ENCODE data around the gene ARL3. TPM values are rescaled to one million over a fixed set of nuclear protein-coding genes. Genes with fewer than 3 reads are reported as not detected.

The ARL3 gene
- total RNA-seq, 1 donor from 2014 or later, result 18.2 TPM

GRCh38 chr10:102683736-102684135 is 30.5 kb downstream of the ARL3 start:
- H3K4me1 ChIP-seq (ENCODE audit: insufficient read depth, low read length), result no peaks in the 10 kb centered on the region
- Mint-ChIP-seq H3K27ac (ENCODE audit: unreplicated experiment) (no peak overlapping the region), H3K36me3 (ENCODE audit: low read depth, unreplicated experiment) (peaks cover 26% of the 10 kb centered on the region), H3K4me3 (ENCODE audit: unreplicated experiment) (no peak overlapping the region), H3K27me3 (ENCODE audit: low read depth, unreplicated experiment) (no peaks in the 10 kb centered on the region), H3K9me3 (ENCODE audit: unreplicated experiment) (no peaks in the 10 kb centered on the region), H3K4me1 (ENCODE audit: low read depth, unreplicated experiment) (peaks cover 8% of the 10 kb centered on the region)
- no peaks in the 10 kb centered on the region for H3K9me3 ChIP-seq (ENCODE audit: insufficient read depth, low read depth, low read length)
- no peak overlapping the region for H3K27ac ChIP-seq (ENCODE audit: low read depth, low read length)
- H3K9ac ChIP-seq (ENCODE audit: low read length), result no peak overlapping the region
- H3K4me2 ChIP-seq (ENCODE audit: low read length), result no peak overlapping the region
- peaks cover 2% of the 10 kb centered on the region for H3K36me3 ChIP-seq (ENCODE audit: insufficient read depth, low read length)
- H4K20me1 ChIP-seq (ENCODE audit: insufficient read depth, low read length), result no peaks in the 10 kb centered on the region
- no peaks in the 10 kb centered on the region for H3K79me2 ChIP-seq (ENCODE audit: insufficient read depth, low read length)
- FAIRE-seq, result no peak
- no peak for DNase-seq (ENCODE audit: low read depth)
- no peak overlapping the region for H2AFZ ChIP-seq (ENCODE audit: low read depth, low read length)
- H3K4me3 ChIP-seq (ENCODE audit: insufficient read depth, low read depth, low read length), result no peak overlapping the region
- no peaks in the 10 kb centered on the region for H3K27me3 ChIP-seq (ENCODE audit: insufficient read depth, low read length)
- no peak for TF ChIP-seq EZH2 (IDR thresholded peaks at IDR 0.05; ENCODE audit: insufficient read depth, low read length)
- TF ChIP-seq CTCF (IDR thresholded peaks at IDR 0.05; ENCODE audit: insufficient read depth, low read depth, low read length), result no peak

- Histone ChIP-seq H3K4me1 (ENCODE audit: insufficient read depth, low read length) (no peaks in the 10 kb centered on the region), H3K36me3 (ENCODE audit: insufficient read depth, low read length) (peaks cover 2% of the 10 kb centered on the region), H3K9ac (ENCODE audit: low read length) (no peak overlapping the region), H3K79me2 (ENCODE audit: insufficient read depth, low read length) (no peaks in the 10 kb centered on the region), H3K4me3 (ENCODE audit: insufficient read depth, low read depth, low read length) (no peak overlapping the region), H3K9me3 (ENCODE audit: insufficient read depth, low read depth, low read length) (no peaks in the 10 kb centered on the region), H3K4me2 (ENCODE audit: low read length) (no peak overlapping the region), H4K20me1 (ENCODE audit: insufficient read depth, low read length) (no peaks in the 10 kb centered on the region), H2AFZ (ENCODE audit: low read depth, low read length) (no peak overlapping the region), H3K27me3 (ENCODE audit: insufficient read depth, low read length) (no peaks in the 10 kb centered on the region), H3K27ac (ENCODE audit: low read depth, low read length) (no peak overlapping the region)
- Mint-ChIP-seq H3K36me3 (ENCODE audit: low read depth, unreplicated experiment) (peaks cover 24% of the 10 kb centered on the region), H3K27ac (ENCODE audit: unreplicated experiment) (no peak overlapping the region), H3K27me3 (ENCODE audit: low read depth, unreplicated experiment) (no peaks in the 10 kb centered on the region), H3K4me3 (ENCODE audit: unreplicated experiment) (no peak overlapping the region), H3K4me1 (ENCODE audit: low read depth, unreplicated experiment) (peaks cover 14% of the 10 kb centered on the region), H3K9me3 (ENCODE audit: unreplicated experiment) (no peaks in the 10 kb centered on the region)
- FAIRE-seq, result no peak
- TF ChIP-seq EZH2 (IDR thresholded peaks at IDR 0.05; ENCODE audit: insufficient read depth, low read length) (no peak), CTCF (IDR thresholded peaks at IDR 0.05; ENCODE audit: insufficient read depth, low read depth, low read length) (no peak)
- no peak for DNase-seq (ENCODE audit: low read depth)
Measured at GRCh38 chr10:102682981-102683380, 31.2 kb downstream of the ARL3 start.

- Mint-ChIP-seq H3K27ac (ENCODE audit: unreplicated experiment) (no peak overlapping the region), H3K9me3 (ENCODE audit: unreplicated experiment) (no peaks in the 10 kb centered on the region), H3K4me3 (ENCODE audit: unreplicated experiment) (no peak overlapping the region), H3K27me3 (ENCODE audit: low read depth, unreplicated experiment) (no peaks in the 10 kb centered on the region), H3K36me3 (ENCODE audit: low read depth, unreplicated experiment) (peaks cover 20% of the 10 kb centered on the region), H3K4me1 (ENCODE audit: low read depth, unreplicated experiment) (peaks cover 19% of the 10 kb centered on the region)
- FAIRE-seq (no peak), DNase-seq (ENCODE audit: low read depth) (no peak)
- H3K4me2 ChIP-seq (ENCODE audit: low read length), result no peak overlapping the region
- no peaks in the 10 kb centered on the region for H4K20me1 ChIP-seq (ENCODE audit: insufficient read depth, low read length)
- no peak overlapping the region for H2AFZ ChIP-seq (ENCODE audit: low read depth, low read length)
- no peak overlapping the region for H3K9ac ChIP-seq (ENCODE audit: low read length)
- H3K4me1 ChIP-seq (ENCODE audit: insufficient read depth, low read length), result no peaks in the 10 kb centered on the region
- H3K4me3 ChIP-seq (ENCODE audit: insufficient read depth, low read depth, low read length), result no peak overlapping the region
- H3K27me3 ChIP-seq (ENCODE audit: insufficient read depth, low read length), result no peaks in the 10 kb centered on the region
- no peaks in the 10 kb centered on the region for H3K9me3 ChIP-seq (ENCODE audit: insufficient read depth, low read depth, low read length)
- H3K27ac ChIP-seq (ENCODE audit: low read depth, low read length), result no peak overlapping the region
- TF ChIP-seq EZH2 (IDR thresholded peaks at IDR 0.05; ENCODE audit: insufficient read depth, low read length) (no peak), CTCF (IDR thresholded peaks at IDR 0.05; ENCODE audit: insufficient read depth, low read depth, low read length) (no peak)
- peaks cover 2% of the 10 kb centered on the region for H3K36me3 ChIP-seq (ENCODE audit: insufficient read depth, low read length)
- H3K79me2 ChIP-seq (ENCODE audit: insufficient read depth, low read length), result no peaks in the 10 kb centered on the region
Measured at GRCh38 chr10:102682416-102682815, 31.8 kb downstream of the ARL3 start.

Measured in astrocyte (in vitro differentiated cells and primary cell).